Thyroid gland (tissue), 4 donors: ENCODE measurements around the gene TAF9. TPM values are rescaled to one million over a fixed set of nuclear protein-coding genes. Genes with fewer than 3 reads are reported as not detected.
A peak's percentile ranks its signal among the peaks of the same experiment; 100 is the strongest.
"Not testable (repeated sequence)": the region's sequence is repeated elsewhere in the genome, so short reads cannot be mapped to it uniquely, and the experiment has no call there.

ENCODE experiments used
- DNase-seq, 2 donors: peaks; one replicate each; pipeline ENCODE4 v3.0.0-alpha.2; 2019
- H3K27ac ChIP-seq, 3 donors: fragments of 200-600 bp; sonication (generic); 1 replicate in 2 of 3; 2 replicates in 1 of 3; pipeline ENCODE4 v1.5.1; 2016 to 2019; ENCODE audit warnings: mild to moderate bottlenecking in 1 of 3, moderate library complexity in 1 of 3
- H3K27me3 ChIP-seq: fragments of 200-600 bp; sonication (generic); one replicate; pipeline ENCODE4 v1.5.1; 2019
- H3K36me3 ChIP-seq, 2 donors: fragments of 200-600 bp; sonication (generic); one replicate each; pipeline ENCODE4 v1.5.1; 2016 to 2019
- H3K4me1 ChIP-seq, 2 donors: fragments of 200-600 bp; sonication (generic); one replicate each; pipeline ENCODE4 v1.5.1; 2017 to 2019
- H3K4me3 ChIP-seq, 3 donors: fragments of 200-600 bp; sonication (generic); replicated peaks in 1 of 3; 1 replicate in 2 of 3; 2 replicates in 1 of 3; pipeline ENCODE4 v1.5.1; 2016; ENCODE audit warnings: mild to moderate bottlenecking in 1 of 3
- H3K9me3 ChIP-seq: fragments of 200-600 bp; sonication (generic); one replicate; pipeline ENCODE4 v1.5.1; 2017
- CTCF ChIP-seq, 6 experiments: fragments of 200-600 bp in 3 of 6; fragments of 450-650 bp in 3 of 6; sonication (generic) in 3 of 6; IDR thresholded peaks; one replicate each; pipeline ENCODE4 v1.5.1; 2016 to 2019; ENCODE audit warnings: antibody characterized with exemption in 6 of 6, mild to moderate bottlenecking in 2 of 6, inconsistent platforms in 1 of 6, moderate library complexity in 1 of 6
- POLR2A ChIP-seq, 2 donors: fragments of 450-650 bp; IDR thresholded peaks; one replicate each; pipeline ENCODE4 v1.6.1; 2017; ENCODE audit warnings: antibody characterized with exemption in 2 of 2, mild to moderate bottlenecking in 2 of 2, moderate library complexity in 1 of 2
- WGBS, 2 donors: methylation state at CpG; one replicate each; pipeline ENCODE4 v1.1.5; 2017; 5-methylcytosine and 5-hydroxymethylcytosine counted together
- intact Hi-C: fragments of 100-400 bp; cut with DNase I; formaldehyde crosslinking; loops from one replicate; pipeline ENCODE4 v1.15.1; 2023
- total RNA-seq, 4 donors: library from RNA; depleted of rRNA; stranded (reverse); fragments of >200 nt; gene quantifications; one replicate each; pipeline ENCODE4 v1.2.3, GENCODE V29; 2016

Gene TAF9
- total RNA-seq, 4 donors from 2014 or later = 29.2 to 41.4 (median 39.2) TPM

- intact Hi-C loops = no loop called here
- no peak for DNase-seq
- Histone ChIP-seq H3K9me3 (no peaks in the 10 kb centered on the region), H3K36me3 (peaks cover 0 to 6% of the 10 kb centered on the region in 2 donors), H3K27me3 (no peaks in the 10 kb centered on the region), H3K4me3 (no peak overlapping the region), H3K4me1 (peaks cover 4 to 10% of the 10 kb centered on the region in 2 donors), H3K27ac (no peak overlapping the region)
- no peak for TF ChIP-seq POLR2A (IDR thresholded peaks at IDR 0.05)
- TF ChIP-seq CTCF (IDR thresholded peaks at IDR 0.05) = no peak
- 90 to 94% methylated on average over 4 of the region's 4 CpGs for WGBS, 2 donors
Observed at GRCh38 chr5:69374911-69375446, 5.7 kb upstream of the TAF9 start.

GRCh38 chr5:69372394-69372793 lies 3.1 kb upstream of the TAF9 start:
- 96 to 97% methylated on average over 5 of the region's 5 CpGs for WGBS, 2 donors
- Histone ChIP-seq H3K9me3 (no peaks in the 10 kb centered on the region), H3K27ac (no peak overlapping the region), H3K36me3 (peaks cover 0 to 6% of the 10 kb centered on the region in 2 donors), H3K27me3 (no peaks in the 10 kb centered on the region), H3K4me3 (no peak overlapping the region), H3K4me1 (peaks cover 9 to 21% of the 10 kb centered on the region in 2 donors)
- intact Hi-C loops = no loop called here
- TF ChIP-seq POLR2A (IDR thresholded peaks at IDR 0.05) (no peak), CTCF (IDR thresholded peaks at IDR 0.05) (no peak)
- no peak for DNase-seq

- DNase-seq = peak in 1 of 2 donors; percentile 4
- intact Hi-C loops, H3K9me3 ChIP-seq, H3K36me3 ChIP-seq, H3K27me3 ChIP-seq: not testable (repeated sequence)
- WGBS, 2 donors = 1 to 4% methylated on average over 16 of the region's 16 CpGs
- peak overlapping the region in 1 of 3 donors; percentile 99 for H3K27ac ChIP-seq
- H3K4me1 ChIP-seq = peaks cover 9 to 21% of the 10 kb centered on the region in 2 donors
- H3K4me3 ChIP-seq = peak overlapping the region; percentile 67 to 97 (median 80)
Observed at GRCh38 chr5:69370335-69370734, 1.0 kb upstream of the TAF9 start.

- WGBS, 2 donors = 3 to 4% methylated on average over 28 to 37 of the region's 39 CpGs
- H3K36me3 ChIP-seq = peaks cover 6 to 14% of the 10 kb centered on the region in 2 donors
- H3K4me1 ChIP-seq = peaks cover 9 to 21% of the 10 kb centered on the region in 2 donors
- H3K9me3 ChIP-seq = no peaks in the 10 kb centered on the region
- TF ChIP-seq POLR2A (IDR thresholded peaks at IDR 0.05) = no peak
- TF ChIP-seq CTCF (IDR thresholded peaks at IDR 0.05) = no peak
- peak overlapping the region; percentile 97 to 99 (median 97) for H3K27ac ChIP-seq
- DNase-seq = no peak
- no peaks in the 10 kb centered on the region for H3K27me3 ChIP-seq
- H3K4me3 ChIP-seq = peak overlapping the region; percentile 67 to 97 (median 80)
- intact Hi-C loops = no loop called here
Observed at GRCh38 chr5:69368458-69369339, 621 bp downstream of the TAF9 start.

GRCh38 chr5:69367697-69368279 lies 1.5 kb downstream of the TAF9 start:
- H3K27me3 ChIP-seq = no peaks in the 10 kb centered on the region
- H3K27ac ChIP-seq = no peak overlapping the region
- no peak overlapping the region for H3K4me3 ChIP-seq
- peaks cover 9 to 21% of the 10 kb centered on the region in 2 donors for H3K4me1 ChIP-seq
- H3K36me3 ChIP-seq = peaks cover 6 to 15% of the 10 kb centered on the region in 2 donors
- no peak for DNase-seq
- WGBS, 2 donors = 94 to 95% methylated on average over 11 of the region's 11 CpGs
- intact Hi-C loops = no loop called here
- TF ChIP-seq POLR2A (IDR thresholded peaks at IDR 0.05) = no peak
- no peak for TF ChIP-seq CTCF (IDR thresholded peaks at IDR 0.05)
- no peaks in the 10 kb centered on the region for H3K9me3 ChIP-seq
